GM19099 (cell line): ENCODE measurements around the gene PPHLN1.

Source experiments
- POLR2A ChIP-seq: IDR thresholded peaks from 3 replicates; pipeline ENCODE4 v1.6.1; 2011; ENCODE audit warnings: low read depth; ENCODE audit not compliant: insufficient read length; ENCODE audit errors: extremely low read depth

The PPHLN1 gene

DNA sequence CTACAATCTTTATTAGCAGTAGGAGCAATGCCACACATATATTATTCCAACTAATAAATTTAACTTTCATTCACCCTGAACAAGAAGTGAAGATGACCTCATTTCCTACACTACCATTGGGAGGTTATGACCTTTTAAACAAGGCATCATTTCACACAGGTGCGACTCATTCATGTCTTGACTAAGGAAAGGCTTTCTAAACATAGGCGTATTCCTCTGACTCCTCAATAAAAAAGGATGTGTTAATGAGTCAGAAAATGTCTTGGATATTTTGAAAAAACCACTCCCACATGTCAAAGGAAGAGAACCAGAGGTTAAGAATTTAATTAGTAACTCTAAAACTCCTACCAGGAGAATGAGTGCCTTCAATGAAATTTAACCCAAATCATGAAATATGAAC, 148.4 kb downstream of the PPHLN1 start:
- TF ChIP-seq POLR2A = no peak

DNA sequence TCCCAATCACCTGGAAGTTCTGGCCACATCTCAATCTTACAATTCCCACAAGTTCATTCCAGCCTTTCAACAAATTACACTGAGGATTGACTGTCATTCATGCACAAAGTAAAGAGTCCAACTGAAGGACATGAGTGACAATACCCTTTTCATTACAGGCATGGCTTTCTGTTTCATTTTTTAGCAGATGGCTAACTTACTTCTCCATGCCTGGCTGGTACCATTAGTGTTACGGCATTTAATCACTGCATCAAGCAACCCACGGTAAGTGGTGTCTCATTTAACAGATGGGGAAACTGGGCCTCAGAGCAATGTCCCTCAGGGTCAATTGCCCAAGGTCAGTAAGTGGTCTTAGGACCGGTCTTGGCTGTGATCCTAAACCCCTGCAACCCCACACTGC, 149.1 kb downstream of the PPHLN1 start:
- no peak for TF ChIP-seq POLR2A

DNA sequence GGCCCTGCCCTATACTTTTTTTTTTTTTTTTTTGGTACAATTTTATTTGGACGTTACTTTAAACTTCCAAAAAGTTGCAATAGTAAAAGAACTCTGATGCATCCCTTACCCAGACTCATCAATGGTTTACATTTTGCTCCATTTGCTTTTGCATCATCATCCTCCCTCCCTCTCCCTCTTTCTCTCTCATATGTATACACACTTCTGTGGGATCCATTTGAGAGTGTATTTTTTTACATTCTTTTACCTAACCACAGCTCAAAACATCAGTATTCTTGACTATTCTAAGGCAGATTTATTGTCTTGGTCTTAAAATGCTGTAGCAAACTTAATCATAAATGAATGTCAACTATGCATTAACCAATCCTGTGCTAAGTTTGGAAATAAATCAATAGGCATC, 152.0 kb downstream of the PPHLN1 start:
- no peak for TF ChIP-seq POLR2A

DNA sequence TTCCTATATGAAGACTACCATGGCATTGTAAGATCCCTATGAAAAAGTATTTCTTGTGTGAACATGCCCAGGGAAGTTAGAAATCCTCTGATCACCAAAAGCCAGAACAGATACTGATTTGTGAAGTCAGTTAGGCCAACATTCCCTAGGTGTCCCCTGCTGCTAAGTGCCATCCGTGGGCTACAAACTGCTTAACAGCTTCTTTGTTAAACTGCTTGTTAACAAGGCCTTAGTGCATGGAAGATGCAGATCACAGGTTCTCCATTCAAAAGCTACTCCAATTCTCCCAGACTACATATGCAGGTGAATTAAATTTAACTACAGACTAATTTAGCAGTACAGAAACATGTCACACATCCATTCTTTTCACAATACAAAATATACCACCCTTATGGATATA, 155.4 kb downstream of the PPHLN1 start:
- no peak for TF ChIP-seq POLR2A

- no peak for TF ChIP-seq POLR2A
These were observed 156.2 kb downstream of the PPHLN1 start for GRCh38 chr12:42482041-42482747.

DNA sequence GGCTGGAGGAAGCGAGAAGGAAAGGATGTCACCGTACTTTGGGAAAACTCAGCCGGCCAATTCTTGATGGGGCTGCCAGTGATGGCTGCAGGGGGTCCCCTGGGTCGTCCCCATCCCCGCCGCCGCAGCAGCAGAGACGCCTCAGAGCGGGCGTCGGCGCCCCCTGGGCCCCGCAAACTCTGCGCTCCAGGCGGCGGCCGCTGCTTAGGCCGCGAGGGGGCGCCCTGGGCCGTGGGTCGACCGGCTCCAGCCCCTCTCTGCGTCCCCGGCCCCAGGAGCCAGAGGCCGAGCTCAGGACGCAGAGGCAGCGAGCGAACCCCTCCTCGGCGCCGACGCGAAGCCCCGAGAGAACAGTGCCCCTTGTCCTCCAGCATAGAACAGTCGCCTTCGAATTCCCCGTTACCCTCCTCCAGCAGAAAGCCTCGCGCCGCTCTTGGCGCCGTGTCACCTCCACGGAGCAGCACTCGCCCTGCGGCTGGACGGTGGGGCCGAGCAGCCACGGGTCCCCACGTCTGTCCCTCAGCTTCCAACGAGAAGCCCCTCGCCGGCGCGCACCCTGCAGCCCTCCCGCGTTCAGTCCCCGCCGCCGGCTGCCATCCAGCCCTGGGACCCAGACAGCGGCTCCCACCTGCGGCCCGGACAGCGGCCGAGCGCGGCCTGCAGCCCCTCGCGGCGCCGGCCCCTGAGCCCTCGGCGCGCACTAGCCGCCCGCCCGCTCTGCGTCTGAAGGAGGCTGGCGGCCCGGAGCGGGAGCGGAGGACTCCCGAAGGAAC, 157.0 kb downstream of the PPHLN1 start:
- TF ChIP-seq POLR2A = no peak

DNA sequence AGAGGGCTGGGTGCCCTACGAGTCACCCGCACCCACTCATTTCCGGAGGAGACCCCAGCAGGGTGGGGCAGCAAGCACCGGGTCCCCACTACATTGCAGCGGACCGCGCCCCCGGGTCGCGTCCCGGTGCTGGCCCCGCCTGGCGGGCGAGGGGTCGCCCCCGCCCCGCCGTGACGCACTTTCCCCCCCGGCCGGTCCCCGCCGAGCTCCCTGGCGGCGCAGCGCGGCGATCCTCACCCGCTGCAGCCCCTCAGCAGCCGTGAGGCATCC, 157.5 kb downstream of the PPHLN1 start:
- TF ChIP-seq POLR2A = no peak

- TF ChIP-seq POLR2A = no peak
These were observed 159.0 kb downstream of the PPHLN1 start for GRCh38 chr12:42484996-42485395.

GRCh38 chr12:42485823-42486222, 159.9 kb downstream of the PPHLN1 start:
- no peak for TF ChIP-seq POLR2A

DNA sequence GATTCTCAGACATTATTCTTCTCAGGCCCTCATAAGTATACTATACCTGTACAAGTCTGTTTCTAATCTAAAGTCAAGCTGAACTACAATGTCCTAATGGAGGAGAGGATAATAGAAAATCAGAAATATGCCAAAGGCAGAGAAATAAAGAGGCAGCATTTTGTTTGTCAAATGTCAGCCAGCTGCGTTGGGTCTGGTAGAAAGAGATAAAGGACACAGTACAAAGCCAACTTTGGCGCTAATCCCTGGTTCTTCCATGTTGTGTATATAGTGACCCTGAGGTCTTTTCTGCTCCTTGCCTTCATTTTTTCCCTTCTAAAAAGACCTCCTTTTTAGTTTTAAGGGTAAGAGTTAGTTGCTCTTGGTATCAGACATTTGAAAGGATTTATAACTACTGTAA, 160.4 kb downstream of the PPHLN1 start:
- TF ChIP-seq POLR2A = no peak

DNA sequence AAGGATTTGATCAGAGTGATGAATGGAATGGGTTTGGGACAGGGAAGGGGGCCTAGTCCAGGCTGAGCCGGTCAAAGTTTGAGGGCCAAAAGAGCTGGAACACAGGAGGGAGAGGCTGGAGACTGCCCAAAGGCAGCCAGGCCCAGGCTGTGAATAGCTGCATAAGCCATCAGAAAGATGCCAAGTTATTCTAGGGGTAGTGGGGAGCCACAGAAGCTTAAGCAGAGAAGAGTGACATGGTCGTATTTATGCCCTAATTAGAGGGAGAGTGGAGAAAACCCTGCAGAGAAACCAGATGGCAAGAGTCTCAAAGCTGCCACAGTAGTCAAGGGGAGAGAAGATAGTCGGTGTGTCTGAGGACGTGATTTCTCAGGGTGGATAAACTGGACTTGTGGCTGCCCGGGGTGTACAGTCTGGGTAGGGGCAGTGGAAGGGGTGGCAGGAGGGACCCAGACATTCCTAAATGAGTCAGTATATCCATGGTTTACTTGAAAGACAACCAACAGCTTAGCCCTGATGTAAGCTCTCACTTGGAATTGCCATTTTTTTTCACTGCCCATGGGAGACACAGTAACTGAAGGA, 164.4 kb downstream of the PPHLN1 start:
- TF ChIP-seq POLR2A = no peak
